Stimulated activated CD8-positive, alpha-beta memory T cell treated with anti-CD3 and anti-CD28 coated beads, Interleukin-7, amount 100 ng/mL, for 24 hours (primary cell): ENCODE measurements around the gene COX20.
"Not testable (repeated sequence)": the region's sequence is repeated elsewhere in the genome, so short reads cannot be mapped to it uniquely, and the experiment has no call there.

ENCODE experiments used
- DNase-seq: peaks from one replicate; pipeline ENCODE4 v3.0.0-alpha.2; 2020; ENCODE audit warnings: low read depth

The COX20 gene

GRCh38 chr1:244822878-244823277 is 12.6 kb upstream of the COX20 start:
- no peak for DNase-seq

GRCh38 chr1:244826712-244827111 is 8.7 kb upstream of the COX20 start:
- no peak for DNase-seq

- DNase-seq: no peak
Observed at GRCh38 chr1:244830639-244831038, 4.8 kb upstream of the COX20 start.

DNA sequence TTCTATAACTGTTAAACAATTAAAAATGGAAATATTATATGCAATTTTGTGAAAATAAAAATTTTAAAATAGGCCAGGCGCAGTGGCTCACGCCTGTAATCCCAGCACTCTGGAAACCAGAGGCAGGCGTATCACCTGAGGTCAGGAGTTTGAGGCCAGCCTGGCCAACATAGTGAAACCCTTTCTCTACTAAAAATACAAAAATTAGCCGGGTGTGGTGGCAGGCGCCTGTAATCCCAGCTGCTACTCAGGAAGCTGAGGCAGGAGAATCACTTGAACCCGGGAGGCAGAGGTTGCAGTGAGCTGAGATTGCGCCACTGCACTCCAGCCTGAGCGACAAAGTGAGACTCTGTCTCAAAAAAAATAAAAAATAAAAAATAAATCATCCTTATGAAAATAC is 2.2 kb upstream of the COX20 start:
- not testable (repeated sequence) for DNase-seq

DNA sequence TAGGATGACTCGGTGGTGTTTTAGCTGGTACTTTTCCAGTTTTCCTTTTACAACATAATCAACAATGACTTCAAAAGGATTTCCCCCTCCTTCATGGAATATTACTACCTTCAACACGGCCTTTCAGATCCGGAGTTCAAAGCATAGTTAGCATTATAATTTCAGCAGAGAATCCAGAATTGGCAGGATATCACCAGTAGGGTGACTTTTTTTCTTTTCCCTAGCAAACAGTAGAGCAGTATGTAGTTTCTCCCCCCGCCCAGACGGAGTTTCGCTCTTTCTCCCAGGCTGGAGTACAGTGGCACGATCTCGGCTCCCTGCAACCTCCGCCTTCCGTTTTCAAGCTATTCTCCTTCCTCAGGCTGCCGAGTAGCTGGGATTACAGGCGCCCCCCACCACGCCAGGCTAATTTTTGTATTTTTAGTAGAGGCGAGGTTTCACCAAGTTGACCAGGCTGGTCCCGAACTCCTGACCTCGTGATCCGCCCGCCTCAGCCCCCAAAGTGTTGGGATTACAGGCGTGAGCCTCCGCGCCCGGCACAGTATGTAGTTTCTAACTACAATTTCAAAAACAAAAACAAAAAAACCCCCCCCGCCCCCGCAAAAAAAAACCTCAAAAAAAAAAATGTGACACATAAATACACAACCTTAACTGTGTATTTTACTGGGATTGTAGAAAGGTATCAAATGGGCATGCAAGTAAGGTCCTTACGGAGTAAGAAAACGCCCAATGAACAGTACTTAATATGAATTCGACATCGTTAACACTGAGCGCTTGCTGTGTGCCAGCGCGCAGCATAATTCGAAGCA is 1.5 kb upstream of the COX20 start:
- DNase-seq: peak; percentile 13

GRCh38 chr1:244834543-244835275 is 749 bp upstream of the COX20 start:
- peak; percentile 80 for DNase-seq

DNA sequence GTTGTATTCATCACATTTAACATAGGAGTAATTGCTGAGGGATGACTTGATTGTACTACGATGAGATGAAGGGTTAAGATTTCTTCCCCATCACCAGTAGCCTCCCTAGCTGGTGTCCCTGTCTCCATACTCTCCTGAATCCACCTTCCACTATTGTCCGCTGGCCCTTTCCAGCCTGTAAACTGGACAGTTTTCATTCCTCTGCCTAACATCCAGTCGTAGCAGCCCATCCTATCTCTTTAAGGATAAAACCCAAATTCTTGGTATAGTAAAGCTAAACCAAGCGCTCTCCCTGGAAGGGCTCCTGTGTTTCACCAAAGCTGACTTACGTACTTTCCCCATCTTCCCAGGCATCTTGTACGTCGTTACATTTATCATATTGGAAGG is 670 bp downstream of the COX20 start:
- DNase-seq: no peak

DNA sequence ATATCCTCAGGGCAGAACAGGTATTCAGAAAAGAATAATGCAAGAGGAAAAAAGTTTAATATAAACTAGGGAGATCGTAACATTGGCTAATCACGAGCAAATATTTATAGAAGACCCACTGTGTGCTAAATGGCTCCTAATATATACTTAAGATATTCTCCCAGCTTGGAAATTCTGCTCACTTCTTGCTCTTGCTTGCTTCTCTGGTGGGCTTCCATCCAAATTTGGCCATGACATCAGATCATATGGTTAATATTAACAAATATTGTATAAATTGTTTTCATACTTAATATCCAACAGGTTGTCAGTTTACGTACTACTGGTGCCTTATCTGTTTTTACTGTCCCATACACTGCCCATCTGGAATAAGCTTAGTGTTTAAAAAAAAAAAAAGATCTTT is 1.1 kb downstream of the COX20 start:
- no peak for DNase-seq

DNA sequence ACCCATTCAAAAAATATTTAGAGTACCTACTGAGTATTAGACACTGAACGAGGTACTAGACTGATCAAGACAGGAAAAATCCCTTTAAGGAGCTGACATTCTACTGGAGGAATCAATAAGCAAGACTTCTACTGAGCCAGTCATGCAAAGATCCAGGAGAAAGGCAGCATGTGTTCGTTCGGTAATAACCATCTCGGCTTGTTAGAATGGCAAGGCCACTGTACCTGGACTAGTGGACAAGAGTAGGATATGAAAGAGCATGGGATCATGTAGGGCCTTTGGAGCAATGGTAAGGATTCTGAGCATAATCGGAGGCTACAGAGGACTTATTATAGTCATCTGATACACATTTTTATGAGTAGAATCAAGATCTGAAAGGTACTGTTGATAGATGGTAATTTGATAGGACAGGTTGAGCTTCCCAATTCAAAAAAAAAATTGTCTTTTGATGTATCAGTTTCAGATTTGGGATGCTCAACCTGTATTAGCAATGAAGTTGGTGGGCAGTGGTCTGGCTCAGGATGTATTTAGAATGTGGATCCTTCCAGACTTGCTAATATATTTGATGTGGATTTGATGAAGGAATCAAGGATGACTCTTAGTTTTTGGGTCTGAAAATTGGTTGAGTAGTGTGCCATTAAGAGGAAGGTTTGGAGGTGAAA is 2.3 kb downstream of the COX20 start:
- DNase-seq: no peak

DNA sequence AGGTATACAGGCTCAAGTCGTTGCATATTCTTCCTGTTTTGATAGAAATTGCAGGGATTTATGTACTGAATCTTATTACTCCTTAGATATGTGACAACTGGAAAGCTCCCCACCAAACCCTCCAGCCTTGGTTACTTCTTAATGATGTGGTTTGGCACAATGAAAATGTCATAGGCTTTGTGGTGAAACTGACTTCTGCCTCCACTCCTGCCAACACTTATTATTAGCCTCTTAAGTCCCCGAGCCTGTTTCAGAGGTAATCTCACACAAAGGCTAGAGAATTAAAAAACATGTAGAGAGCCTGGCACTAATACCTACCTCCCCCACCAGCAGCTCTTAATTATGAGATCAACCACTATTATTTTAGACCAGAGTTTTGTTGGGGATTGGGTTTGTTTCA is 4.2 kb downstream of the COX20 start:
- DNase-seq: no peak

- DNase-seq: no peak
Observed at GRCh38 chr1:244840219-244840794, 4.8 kb downstream of the COX20 start.

DNA sequence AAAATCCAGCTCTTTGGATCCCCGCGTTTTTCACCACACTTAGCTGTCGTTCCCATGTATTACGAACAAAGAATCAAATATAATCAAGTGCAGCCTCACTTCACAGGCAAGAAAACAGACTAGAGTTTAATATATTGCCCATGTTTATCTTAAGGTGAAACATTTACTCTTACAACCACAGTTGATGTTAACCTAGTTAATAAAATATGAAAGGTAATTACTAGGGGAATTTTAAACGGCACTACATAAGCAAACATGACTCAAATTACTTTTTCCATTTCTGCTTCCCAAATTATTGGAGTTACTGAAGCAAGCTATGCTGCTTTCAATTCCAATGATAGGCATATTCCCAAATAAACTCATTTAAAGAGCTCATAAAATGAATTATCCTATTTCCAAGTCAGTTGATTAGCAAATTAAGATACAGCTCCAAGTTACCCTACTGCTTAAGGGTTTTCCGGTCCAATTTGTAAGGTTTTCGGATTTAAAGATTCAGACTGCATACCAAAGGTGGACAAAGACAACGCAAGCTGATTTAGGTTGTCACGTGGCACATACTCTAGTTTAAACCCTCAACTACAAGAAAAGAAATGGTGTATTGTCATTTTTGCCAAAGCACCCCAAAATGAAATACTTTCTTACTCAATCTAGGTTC is 5.9 kb downstream of the COX20 start:
- DNase-seq: no peak

DNA sequence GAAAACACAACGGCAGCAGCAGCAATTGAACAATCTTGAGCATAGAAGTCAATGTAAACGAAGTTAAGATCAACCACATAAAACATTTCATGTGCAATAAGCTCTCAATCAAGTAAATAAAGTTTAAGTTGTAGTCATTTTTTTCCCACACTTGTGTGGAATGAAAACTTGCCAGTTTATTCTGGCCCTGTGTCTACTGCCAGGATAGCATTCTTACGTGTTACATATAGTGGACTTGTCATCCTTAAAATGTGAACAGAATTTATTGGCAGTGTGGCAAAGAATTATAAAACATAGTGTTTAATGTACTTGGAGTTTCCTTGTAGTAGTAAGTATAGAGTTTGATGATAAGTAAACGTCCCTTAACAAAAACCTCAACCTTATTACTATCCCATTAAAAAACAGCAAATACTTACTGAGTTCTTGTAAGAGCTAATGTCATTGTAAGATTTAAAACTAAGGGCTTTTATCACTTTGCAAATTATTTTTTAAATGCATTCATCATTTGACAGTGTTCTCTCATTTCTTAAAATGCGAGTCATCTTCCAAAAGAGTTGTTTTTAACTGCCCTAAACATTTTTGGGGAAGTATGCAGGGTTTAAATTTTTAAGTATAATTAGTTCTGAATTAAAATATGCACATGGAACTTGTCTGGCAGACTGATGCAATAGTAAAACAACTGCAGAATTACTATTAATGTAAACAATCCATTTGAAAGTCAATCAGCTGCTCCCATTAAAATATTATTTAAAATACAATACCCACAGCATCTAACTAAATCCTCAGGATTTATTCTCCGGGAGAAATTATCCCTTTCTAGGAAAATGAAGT is 7.9 kb downstream of the COX20 start:
- no peak for DNase-seq

DNA sequence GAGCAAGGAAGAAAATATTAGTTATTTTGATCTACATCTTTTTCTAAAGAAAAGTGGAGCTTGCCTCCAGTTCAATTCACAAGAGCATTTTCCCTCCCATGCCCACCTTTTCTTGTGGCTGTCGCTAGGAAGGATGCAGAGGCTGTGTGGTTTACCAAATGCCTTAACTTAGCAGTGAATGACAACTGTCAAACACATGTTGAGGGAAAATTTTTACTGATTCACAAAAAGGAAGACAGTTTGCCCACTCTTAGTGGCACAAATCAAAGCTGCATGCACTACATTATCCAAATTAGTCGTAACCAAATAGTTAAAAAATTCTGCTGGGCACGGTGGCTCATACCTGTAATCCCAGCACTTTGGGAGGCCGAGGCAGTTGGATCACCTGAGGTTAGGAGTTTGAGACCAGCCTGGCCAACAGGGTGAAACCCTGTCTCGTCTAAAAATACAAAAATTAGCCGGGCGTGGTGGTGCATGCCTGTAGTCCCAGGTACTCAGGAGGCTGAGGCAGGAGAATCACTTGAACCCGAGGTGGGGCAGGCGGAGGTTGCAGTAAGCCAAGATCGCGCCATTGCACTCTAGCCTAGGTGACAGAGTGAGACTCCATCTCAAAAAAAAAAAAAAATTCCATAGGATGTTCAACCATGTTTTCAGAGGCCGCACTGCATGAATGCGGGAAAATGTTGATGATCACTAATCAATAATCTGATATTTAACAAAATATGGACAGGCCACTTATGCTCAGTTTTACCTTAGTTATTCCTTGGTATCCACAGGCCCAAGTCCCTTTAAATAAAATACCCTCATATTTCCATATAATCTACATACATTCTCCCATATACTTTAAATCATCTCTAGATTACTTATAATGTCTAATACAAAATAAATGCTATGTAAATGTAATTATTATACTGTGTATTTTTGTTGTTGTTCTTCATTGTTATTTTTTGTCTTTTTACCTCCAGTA is 9.0 kb downstream of the COX20 start:
- DNase-seq: no peak

DNA sequence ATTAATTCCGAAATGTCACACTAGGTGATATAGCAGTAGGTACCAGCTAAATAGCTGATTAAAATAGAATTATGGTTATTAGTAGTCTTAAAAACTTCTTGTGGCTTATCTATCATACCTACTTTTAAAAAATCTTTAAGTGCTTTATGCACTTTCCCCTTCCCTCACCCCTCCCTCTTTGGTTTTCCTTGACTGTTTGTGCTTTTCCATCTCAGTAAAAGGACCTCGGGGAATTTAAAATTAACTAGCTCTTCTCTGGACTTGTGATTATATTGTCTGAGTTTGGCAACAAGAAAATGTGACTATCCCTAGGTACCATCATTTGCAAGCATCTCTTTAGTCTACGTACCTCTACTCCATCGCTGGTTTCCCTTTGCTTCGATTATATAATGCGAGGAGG is 11.2 kb downstream of the COX20 start:
- no peak for DNase-seq

- no peak for DNase-seq
Observed at GRCh38 chr1:244849189-244849866, 13.9 kb downstream of the COX20 start.

- no peak for DNase-seq
Observed at GRCh38 chr1:244850099-244850852, 14.8 kb downstream of the COX20 start.

DNA sequence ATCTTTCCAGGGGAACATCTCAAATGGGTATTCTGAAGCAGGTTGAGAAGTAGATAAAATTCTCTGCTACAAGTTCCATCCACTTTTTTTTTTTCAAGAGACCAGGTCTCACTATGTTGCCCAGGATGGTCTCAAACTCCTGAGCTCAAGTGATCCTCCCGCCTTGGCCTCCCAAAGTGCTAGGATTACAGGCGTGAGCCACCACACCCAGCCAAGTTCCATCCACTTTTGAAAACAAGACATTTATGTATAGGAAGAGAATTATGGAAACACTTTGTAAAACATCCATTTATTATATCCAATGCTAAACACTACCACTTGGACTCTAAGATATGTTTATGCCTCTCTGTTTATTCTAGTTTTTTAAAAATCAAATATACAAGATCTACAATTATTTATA is 15.4 kb downstream of the COX20 start:
- DNase-seq: no peak
